ENCODE data around the gene C1QTNF6.
A peak's percentile ranks its signal among the peaks of the same experiment; 100 is the strongest.
"Not testable (repeated sequence)": the region's sequence is repeated elsewhere in the genome, so short reads cannot be mapped to it uniquely, and the experiment has no call there.

C1QTNF6 gene

DNA sequence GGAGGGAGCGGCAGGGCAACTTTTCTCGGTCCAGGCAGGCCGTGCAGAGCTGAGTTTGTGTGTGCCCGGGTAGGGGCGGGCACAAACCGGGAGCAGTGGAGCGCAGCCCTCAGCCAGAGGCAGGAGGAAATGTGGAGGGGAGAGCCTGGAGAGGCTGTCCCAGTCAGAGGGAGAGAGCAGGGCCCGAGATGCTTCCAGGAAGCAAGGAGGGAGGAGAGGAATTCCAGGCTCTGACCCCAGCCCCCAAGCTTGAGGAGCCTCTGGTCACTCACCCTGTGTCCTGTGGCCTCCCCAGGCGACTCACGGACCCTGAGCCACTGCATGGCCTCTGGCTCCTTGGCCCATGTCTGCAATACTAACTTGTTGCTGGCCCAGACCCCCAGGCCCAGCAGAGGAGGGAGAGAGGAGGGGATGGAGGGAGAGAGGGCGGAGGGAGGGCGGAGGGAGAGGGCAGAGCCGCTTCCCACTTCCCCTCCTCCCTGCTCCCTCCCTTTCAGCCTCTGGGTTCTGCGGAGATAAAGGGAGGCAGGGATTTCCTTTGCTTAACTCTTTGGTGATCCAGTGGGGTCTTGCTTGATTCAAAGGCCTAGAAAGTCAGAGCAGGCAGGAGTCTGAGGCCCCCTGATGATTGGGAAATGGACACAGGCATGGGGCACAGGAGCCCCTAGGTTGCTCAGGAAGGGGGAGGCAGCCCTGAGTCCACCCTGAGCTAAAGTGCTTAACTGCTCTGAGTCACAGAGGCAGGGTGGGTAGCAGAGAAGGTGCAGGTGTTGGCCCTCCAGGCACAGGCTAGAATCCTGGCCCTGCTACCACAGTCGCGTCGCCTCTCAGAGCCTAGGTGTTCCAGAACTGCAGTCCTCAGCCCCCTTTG lies at the start of gene C1QTNF6:
Gene C1QTNF6, minus strand, starts transcription at position 357 of the 871 bp plus-strand sequence. Its CDS starts 34 bp downstream, at position 323.
- DNase-seq (ENCODE audit: low read depth) = peak; percentile 49

DNA sequence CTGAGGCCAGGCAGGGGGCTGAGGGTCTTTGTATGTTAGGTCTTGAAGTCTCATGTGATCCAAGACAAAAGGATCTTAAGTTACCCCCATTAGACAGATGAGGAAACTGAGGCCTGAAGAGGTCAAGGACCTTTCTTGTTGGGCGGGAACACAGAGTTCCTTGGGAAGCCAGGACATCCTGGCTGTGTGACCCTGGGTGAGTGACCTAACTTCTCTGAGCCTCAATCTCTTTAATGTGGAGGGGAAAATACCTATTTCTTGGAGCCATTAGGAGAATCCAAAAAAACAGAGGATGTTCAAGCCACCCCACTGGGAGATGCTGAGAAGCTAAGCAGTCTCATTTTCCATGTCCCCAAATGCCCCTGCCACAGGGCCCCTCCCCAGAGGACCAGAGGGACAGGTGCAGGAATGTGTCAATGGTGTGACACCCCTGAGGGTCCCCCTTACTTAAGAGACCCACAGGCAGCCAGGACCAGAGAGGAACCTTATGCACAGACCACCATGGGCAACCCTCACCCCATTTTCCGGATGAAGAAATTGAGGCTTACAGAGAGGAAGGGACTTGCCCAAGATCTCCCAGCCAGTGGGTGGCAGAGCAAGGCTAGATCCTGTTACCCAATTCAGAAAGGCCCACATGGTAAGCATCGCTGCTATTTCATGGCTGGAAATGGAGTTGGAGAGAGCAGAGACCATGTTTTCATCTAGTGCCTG lies 48.0 kb upstream of the C1QTNF6 start:
- no peak for DNase-seq (ENCODE audit: low read depth)

DNA sequence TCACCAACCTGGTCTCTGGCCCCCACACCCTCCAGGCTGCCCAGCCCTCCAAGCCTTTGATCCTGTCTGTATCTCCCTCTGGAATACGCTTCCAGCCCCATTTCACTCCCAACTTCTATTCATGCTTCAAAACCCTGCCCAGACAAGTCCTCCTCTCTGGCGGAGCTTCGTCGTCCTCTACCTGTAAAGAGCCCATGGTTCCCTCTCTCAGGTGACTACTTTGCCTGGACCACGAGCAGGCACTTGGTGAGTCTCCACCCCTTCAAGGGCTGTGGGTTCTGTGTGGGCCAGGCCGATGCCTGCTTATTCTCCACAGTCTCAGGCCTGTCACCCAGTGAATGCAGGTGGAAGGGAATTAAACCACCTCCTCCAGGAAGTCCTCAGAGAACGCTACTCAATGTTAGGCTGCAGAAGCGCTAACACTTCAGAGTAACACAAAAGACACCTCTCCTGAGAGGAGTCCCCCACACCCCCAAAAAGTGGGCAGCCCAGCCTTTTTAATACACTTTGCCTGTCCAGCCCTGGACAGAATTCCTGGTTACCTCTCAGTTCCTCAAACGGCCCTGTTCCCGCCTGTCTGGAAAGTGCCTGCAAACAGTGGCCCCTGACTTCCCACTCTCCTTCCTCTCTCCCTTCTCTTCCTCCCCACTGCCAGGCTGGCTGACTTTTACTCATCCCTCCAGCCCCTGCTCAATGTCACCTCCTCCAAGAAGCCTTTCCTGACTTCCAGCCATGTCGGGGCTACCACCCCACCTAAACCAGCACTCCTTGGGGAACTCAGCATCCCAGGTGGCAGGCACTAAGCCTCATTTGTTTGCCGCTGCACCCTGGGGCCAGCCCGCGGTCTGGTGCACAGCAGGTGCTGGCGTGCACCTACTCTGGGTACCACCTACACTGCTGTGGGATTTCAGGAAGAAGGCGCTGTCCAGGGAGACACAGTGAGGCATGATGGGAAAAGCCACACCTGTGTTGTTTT lies 47.0 kb upstream of the C1QTNF6 start:
- no peak for DNase-seq (ENCODE audit: low read depth)

DNA sequence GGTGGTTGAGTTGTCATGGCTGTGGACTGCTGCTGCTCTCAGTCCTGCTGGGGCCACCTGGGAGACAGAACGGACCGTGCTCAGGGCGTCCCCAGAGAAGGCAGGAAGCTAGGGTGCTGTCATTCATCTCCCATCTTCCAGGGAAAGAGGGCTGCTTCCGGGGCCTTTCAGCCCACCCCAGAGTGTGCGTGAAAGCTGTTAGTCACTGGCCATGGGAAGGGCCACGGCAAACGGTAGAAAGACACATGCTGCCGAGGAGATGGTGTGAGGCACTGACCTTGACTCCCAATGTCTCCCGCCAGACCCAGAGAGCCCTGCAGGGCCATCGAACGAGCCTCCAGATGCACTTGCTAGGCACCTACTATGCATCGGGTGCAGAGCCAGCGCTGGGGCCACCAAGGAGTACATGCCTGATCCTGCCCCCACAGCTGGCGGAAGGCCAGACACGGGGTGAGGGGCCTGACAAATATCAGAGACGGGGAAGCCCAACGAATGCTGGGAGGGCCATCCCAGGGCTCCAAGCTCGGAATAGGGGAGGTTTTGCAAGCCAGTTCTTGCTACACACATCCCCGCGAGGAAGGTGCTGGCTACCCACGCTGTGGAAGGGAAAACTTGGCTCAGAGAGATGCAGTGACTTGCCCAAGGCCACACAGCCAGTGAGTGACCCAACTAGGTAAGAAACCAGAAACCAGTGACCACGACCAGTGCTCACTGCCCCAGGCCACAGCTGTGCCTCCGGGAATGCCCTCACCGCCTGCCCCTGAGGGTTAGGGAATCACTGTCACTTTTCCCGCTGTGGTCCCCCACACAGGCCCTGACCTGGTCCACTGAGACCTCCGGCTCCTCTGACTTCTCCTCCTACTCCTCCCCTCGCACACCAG lies 45.9 kb upstream of the C1QTNF6 start:
- no peak for DNase-seq (ENCODE audit: low read depth)

DNA sequence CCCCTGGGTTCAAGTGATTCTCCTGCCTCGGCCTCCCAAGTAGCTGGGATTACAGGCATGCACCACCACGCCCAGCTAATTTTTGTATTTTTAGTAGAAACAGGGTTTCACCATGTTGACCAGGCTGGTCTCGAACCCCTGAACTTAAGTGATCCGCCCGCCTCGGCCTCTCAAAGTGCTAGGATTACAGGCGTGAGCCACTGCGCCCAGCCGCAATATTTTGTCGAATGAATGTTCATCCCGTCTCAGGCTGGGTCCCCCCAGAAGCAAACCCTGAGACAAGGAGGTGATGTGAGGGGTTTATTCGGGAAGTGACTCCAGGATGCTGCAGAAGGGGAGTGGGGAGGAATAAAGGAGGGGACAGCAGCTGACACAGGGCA lies 45.3 kb upstream of the C1QTNF6 start:
- DNase-seq (ENCODE audit: low read depth) = not testable (repeated sequence)

DNA sequence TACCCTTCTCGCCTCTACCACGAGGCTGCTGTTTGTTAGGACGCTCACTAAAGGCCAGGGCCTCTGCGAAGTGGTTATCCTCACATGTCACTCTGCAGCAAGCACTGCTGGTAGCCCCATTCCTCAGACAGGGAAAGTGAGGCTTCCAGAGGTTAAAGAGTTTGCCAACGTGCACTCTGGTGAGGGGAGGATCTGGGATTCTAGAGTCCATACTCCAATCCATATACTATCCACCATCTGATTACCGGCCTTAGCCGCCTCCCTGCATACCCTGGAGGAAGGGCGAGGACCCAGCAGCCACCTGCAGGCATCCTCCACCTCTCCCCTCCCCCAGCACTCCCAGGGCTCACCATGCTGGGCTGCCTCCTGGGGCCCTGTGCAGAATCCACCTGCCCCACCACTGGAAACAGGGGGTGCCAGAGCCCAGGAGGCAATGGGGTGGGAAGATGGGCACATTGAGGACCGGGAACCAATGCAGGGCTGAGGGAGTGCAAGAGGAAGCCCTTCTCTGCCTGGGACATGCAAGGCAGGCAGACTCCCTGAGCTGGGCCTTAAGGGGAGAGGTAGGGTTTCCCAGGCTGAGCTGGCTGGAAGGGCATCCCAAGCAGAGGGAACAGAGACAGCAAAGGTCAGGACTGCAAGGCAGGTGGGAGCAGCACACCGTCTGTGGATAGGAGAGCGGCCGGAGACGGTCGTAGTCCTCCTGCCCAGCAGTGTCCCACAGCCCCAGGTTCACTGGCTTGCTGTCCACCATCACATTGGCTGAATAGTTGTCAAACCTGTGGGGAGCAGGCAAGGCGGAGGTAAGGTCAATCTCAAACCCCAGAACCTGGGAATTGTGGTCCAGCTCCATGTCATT lies 44.3 kb upstream of the C1QTNF6 start:
- no peak for DNase-seq (ENCODE audit: low read depth)

DNA sequence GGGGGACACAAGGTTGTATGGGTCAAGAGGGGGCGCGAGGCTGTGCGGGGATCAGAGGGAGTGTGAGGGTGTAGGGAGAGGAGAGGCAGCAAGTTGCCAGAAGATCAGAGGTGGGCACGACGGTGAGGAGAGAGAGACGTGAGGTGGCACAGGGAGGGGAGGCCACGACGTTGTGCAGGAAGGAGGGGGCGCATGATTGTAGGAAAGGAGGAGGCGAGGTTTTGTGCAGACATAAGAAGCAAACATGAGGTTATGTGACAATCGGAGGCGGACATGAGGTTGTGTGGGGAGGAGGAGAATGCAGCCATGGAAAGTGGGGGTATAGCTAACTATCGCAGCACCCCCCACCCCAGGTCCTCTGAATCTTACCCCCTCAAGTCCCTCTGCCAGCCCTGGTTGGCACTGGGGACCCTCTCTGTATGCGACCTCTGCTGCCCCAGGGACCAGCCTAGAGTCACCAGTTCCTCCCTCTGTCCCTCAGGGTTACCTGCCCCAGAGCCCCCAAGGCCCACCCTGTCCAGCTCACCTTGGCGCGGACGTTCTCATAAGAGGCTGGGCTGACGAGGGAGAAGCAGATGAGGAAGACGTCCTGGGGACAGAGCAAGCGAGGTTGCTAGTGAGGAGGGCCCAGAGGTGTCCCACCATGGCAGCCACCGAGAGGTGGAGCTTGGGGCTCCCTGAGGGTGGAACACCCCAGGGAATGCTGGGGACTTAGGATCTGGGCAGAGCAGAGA lies 43.5 kb upstream of the C1QTNF6 start:
- DNase-seq (ENCODE audit: low read depth) = no peak

DNA sequence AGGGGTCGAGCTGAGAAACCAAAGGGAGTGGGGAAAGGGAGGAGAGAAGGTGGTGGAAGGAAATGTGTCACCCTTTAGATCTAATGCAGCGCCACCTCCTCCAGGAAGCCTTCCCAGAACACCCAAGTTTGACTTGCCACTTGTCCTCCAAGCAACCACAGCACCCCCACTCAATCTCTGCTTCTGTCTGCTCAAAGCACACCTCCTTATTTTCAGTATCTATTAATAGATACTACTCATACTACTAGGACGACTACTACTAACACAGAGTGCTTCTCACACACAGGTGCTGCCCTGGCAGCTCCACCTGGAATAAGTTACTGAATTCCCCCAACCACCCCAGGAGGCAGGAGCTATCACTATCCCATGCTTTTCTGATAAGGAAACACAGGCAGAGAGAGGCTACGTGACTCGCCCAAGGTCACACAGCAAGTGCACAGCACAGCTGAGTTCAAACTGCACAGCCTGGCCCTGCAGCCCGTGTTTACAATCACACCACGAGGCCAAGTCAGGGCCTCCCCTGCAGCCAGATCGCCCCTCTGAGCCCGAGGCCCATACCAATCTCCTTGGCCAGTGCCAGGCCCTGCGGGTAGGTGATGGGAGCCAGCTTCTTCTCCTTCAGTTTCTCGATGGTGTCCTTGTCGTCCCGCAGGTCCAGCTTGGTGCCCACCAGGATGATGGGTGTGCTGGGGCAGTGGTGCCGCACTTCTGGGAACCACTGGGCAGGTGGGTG lies 42.8 kb upstream of the C1QTNF6 start:
- DNase-seq (ENCODE audit: low read depth) = no peak

DNA sequence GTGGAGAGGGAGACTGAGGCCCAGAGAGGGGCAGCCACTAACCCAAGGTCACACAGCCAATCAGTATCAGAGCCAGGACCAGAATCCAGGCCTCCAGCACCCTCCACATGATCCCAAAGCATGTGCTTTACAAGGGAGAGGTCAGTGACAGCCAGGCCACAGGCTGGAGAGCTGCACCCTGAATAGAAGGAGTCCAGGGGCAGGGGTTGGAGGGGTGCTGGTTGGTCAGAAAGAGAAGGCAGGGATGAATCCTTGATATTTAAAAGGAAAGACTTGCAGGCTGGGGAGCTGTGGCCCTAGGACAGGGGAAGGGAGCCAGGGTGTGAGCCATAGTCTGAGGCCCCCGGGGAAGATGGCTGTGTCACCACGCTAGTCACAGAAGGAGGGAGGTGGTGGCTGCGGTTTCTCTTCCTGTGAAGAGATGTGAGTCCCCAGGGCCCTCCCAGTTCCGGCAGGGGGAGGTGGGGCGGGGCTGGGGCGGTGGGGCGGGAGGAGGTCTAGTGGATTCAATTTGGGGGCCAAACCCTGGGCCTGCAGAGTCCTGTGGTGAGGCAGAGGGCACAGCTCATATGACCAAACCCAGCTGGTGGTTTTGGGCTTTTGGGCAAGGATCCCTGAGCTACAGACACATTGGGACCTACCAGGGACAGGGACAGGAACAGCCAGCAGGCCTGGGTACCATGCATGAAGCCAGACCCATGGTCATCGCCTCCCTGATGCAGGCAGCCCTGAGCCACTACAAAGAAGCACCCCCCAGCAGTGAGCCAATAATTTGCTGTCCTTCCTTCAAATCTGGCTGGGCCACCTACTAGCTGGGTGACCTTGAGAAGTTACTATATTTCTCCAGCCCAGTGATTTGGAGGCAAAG lies 42.0 kb upstream of the C1QTNF6 start:
- no peak for DNase-seq (ENCODE audit: low read depth)

DNA sequence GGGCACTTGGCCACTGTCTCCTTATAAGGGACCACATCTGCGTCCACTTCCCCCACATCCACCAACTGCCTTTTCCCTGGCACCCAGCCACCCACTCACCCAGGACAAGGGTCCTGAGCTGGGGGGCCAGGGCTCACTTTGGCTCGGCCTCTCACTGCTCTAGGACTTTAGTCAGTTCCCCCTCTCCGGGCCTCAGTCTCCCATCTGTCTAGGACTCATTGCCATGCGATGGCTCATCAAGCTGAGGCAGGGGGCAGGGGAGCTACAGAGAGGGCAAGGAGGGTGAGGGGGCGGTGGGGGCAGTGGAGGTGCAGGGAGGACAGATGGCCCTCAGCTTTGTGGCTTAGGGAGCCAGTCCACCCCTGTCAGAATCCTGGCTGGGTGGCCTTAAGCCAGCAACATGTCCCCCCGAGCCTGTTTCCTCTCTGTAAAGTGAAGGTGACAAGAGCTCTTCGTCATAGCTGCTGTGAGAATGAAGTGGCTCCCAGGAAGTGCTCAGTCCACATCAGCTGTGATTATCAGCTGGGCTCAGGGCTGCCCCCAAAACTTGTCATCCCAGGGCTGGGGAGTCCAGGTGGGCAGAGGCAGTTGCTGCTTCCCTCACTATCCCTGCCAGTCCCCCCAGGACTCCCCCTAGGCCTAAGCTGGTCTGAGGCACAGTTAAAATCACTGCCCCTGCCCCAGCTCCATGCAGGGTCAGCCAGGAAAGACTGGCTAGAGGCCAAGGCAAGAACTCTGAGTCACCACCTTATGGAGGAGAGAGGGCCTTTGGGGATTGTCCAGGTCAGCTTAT lies 41.2 kb upstream of the C1QTNF6 start:
- peak; percentile 55 for DNase-seq (ENCODE audit: low read depth)

DNA sequence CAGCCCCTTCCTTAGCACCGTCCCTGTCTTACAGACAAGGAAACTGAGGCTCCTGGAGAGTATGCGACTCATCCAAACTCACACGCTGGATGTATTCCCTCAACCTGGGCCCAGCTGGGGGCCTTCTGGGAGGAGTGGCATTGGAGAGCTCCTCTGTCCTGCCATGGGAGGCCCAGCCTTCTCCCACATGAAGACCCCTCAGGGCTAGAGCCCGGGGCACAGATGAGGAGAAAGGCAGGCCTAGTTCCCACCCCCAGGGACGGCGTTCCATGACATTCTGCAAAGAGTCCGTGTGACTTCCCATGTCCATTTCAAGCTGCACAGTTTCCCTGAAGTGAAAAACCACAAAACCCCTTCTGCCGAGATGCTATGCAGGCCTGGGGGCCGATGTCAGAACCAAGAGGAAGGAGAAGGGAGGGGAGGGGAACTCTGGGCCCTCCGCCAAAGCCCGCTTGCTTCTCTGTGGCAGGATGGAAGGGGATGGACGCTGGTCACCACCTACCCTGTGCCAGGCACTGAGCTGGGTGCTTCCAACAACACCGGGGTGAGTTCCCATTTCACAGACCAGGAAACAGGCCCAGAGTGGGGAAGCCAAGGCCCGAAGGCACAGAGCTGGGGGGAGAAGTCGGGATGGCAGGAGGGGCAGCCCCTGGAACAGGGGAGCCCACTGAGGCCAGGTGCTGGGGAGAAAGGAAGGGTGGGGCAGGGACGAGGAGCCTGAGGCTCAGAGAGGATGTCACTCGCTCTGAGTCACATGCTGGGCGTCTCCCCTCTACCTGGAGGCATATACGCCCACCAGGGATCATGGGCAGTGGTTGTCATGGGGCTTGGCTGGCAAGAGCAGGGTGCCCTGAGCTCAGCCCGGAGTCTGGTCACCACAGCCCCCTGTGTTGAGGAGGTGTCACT lies 40.3 kb upstream of the C1QTNF6 start:
- DNase-seq (ENCODE audit: low read depth) = no peak

DNA sequence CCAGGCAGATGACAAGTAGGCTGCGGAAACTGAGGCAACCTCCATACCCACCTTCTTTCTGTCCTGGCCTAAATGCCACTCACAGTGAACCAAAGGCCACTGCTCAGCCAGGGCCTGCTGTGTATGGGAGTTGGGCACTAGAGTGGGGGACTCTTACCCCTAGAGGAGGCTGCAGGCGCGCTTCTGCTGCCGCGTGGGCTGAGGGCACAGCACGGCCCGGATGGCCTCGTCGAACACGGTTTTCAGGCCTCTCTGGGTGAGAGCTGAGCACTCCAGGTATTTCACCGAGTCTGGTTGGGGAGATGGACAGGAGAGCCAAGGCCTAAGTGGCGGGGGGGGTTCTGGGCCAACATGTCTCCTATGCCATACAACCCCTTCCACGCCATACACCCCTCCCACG lies 38.5 kb upstream of the C1QTNF6 start:
- no peak for DNase-seq (ENCODE audit: low read depth)

DNA sequence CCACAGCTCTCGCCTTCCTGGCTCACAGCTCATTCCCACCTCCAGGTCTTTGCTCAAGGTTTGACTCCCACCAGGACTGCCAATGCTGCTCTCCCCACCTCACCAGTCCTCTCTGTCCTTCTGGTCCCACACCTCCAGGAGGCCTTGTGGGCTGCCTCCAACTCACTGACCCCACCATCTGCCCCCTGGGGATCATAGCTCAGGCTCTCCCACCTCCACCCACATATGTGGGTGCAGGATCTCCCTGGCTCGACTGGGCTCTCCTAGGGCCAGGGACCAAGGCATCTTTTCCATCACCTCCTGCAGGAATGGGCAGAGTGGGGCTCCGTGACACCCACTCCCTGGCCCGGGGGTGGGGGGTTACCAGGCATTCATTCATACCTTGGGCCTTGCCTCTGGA lies 38.0 kb upstream of the C1QTNF6 start:
- DNase-seq (ENCODE audit: low read depth) = no peak

DNA sequence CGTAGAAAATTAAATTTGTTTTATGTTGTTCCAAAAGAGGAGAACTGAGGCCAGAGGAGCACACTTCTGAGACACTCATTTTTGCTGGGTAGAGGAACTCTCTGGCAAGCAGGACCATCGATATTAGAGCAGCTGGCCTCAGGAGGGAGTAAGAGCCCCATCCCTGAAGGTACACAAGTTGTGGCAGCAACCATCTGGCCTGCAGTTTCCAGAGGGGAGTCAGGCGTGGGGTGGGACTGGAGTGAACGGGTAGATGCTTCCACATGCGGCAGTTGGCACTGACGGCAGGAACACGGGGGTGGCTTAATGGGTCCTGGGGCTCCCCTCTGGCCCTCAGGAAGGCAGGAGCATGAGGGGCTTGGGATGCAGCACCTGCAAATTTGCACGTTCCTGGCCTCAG lies 37.4 kb upstream of the C1QTNF6 start:
- DNase-seq (ENCODE audit: low read depth) = no peak

DNA sequence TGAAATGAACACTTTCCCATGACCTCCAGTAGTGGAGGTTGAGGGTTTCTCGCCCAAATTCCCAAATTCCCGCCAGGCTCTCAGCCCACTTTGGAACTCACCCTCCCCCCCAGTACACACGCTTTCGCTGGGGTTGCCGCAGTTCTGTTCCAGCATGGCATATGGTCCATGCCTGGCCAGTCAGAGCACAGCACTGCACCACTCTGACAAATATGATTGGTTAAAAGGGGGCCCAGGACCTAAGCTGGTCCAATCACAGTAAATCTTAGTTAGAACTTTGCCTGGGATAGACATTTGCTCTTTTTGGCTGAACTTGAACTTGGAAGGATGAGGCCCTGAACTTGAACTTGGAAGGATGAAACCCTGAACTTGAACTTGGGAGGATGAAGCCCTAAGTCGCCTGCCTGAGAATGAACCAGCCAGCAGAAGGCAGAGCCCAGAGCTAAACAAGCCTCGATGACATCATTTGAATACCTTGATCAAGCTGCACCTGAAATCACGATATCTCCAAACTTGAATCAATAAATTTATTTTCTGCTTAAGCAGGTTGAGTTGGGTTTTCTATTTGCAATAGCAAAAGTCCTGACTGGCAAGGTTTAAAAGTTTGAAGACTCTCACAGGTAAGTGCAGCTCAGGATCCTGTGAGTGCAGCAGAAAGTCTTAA lies 36.8 kb upstream of the C1QTNF6 start:
- DNase-seq (ENCODE audit: low read depth) = no peak
